ENCODE data around the gene ZNF346. TPM values are rescaled to one million over a fixed set of nuclear protein-coding genes. Genes with fewer than 3 reads are reported as not detected.

ZNF346 gene
- total and polyA plus RNA-seq, 12 donors, result 4.8 to 11.0 (median 7.9) TPM

DNA sequence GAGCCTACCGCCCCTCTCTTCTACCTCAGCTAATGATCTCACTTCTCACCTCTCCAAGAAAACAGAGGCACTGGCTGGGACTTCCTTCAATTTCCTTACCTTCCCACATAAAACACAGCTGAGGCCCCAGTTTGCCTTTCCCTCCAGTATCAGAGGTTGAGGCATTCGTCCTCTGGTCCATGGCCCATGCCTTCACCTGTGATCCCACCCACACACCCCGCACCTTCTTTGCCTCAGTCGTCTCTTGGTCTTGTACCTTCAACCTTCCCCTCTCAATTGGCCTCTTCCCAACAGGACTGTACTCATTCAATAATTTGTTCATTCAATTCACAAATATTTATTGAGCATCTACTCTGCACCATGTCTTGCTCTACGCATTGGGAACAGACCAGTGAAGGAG, 100.1 kb downstream of the ZNF346 start:
- Histone ChIP-seq H3K27me3 (no peaks in the 10 kb centered on the region), H3K36me3 (no peaks in the 10 kb centered on the region), H3K9me3 (no peaks in the 10 kb centered on the region), H3K27ac (no peak overlapping the region), H3K4me3 (no peak overlapping the region), H3K4me1 (no peaks in the 10 kb centered on the region)
- TF ChIP-seq, protein P1, sequence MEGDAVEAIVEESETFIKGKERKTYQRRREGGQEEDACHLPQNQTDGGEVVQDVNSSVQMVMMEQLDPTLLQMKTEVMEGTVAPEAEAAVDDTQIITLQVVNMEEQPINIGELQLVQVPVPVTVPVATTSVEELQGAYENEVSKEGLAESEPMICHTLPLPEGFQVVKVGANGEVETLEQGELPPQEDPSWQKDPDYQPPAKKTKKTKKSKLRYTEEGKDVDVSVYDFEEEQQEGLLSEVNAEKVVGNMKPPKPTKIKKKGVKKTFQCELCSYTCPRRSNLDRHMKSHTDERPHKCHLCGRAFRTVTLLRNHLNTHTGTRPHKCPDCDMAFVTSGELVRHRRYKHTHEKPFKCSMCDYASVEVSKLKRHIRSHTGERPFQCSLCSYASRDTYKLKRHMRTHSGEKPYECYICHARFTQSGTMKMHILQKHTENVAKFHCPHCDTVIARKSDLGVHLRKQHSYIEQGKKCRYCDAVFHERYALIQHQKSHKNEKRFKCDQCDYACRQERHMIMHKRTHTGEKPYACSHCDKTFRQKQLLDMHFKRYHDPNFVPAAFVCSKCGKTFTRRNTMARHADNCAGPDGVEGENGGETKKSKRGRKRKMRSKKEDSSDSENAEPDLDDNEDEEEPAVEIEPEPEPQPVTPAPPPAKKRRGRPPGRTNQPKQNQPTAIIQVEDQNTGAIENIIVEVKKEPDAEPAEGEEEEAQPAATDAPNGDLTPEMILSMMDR (IDR thresholded peaks at IDR 0.05), result no peak
- 97 to 98% methylated on average over 5 of the region's 5 CpGs for WGBS, 2 donors
- ATAC-seq, result no peak
- no peak for DNase-seq
- intact Hi-C loops (cut with DNase I), result loop anchor here in 1 of 10 donors (10.0 kb wide), 1 partner anchor 112 kb away; no protein-coding TSS in a partner anchor

DNA sequence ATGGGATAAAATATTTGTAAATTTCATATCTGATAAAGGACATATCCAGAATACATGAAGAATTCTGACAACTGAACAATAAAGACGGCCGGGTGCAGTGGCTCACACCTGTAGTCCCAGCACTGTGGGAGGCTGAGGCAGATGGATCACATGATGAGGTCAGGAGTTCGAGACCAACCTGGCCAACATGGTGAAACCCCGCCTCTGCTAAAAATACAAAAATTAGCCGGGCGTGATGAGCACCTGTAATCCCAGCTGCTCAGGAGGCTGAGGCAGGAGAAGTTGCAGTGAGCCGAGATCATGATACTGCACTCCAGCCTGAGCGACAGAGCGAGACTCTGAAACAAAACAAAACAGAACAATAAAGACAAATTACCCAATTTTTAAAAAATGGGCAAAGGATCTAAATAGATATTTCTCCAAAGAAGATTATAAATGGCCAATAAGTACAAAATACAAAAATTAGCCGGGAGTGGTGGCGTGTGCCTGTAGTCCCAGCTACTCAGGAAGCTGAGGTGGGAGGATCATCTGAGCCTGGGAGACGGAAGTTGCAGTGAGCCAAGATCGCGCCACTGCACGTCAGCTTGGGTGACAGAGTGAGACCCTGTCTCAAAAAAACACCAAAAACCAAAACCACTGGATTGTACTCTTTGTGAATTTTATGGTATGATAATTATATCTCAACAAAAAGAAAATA, 101.4 kb downstream of the ZNF346 start:
- intact Hi-C loops (cut with DNase I), result loop anchor here in 1 of 10 donors (10.0 kb wide), 1 partner anchor 111 kb away; no protein-coding TSS in a partner anchor

DNA sequence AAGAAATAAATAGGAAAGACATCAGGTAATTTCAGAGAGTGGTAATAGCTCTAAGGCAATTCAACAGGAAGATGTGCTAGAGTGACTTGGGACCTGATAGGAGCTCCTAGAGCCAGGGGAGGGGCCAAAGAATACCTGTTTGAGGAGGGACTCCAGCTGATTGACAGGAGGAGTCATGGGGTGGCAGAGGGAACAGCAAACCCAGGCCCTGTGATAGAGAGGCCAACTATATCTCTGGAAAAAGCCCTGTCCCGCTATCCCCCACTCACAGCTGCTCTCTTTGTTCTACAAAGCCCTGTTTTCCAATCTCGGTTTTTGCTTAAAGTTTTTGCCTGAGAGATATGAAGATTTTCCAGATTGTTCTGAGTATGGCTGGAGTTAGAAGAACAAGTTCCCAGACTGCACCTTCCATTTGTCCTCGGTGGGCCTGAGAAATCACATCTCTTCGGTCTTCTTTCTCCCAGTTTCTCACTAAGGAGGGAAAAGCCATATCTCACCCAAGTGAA, 102.0 kb downstream of the ZNF346 start:
- no peak for ATAC-seq
- intact Hi-C loops (cut with DNase I), result loop anchor here in 1 of 10 donors (10.0 kb wide), 1 partner anchor 110 kb away; no protein-coding TSS in a partner anchor
- WGBS, 2 donors, result 82 to 85% methylated on average over 4 of the region's 4 CpGs
- Histone ChIP-seq H3K36me3 (no peaks in the 10 kb centered on the region), H3K4me1 (peaks cover 0 to 16% (median 0%) of the 10 kb centered on the region in 9 donors), H3K4me3 (no peak overlapping the region), H3K27me3 (no peaks in the 10 kb centered on the region), H3K9me3 (no peaks in the 10 kb centered on the region), H3K27ac (no peak overlapping the region)
- DNase-seq, result no peak
- TF ChIP-seq, protein P1 (IDR thresholded peaks at IDR 0.05), result no peak

More for the DNA sequence above, 101.4 kb downstream of the ZNF346 start:
- ATAC-seq (no peak), DNase-seq (no peak)
- 77 to 79% methylated on average over 15 of the region's 15 CpGs for whole genome bisulfite sequencing, 2 donors
- Histone ChIP-seq H3K27me3 (no peaks in the 10 kb centered on the region), H3K9me3 (no peaks in the 10 kb centered on the region), H3K36me3 (no peaks in the 10 kb centered on the region), H3K4me3 (no peak overlapping the region), H3K27ac (no peak overlapping the region), H3K4me1 (peaks cover 0 to 10% (median 0%) of the 10 kb centered on the region in 9 donors)
- TF ChIP-seq, protein P1 (IDR thresholded peaks at IDR 0.05), result no peak

DNA sequence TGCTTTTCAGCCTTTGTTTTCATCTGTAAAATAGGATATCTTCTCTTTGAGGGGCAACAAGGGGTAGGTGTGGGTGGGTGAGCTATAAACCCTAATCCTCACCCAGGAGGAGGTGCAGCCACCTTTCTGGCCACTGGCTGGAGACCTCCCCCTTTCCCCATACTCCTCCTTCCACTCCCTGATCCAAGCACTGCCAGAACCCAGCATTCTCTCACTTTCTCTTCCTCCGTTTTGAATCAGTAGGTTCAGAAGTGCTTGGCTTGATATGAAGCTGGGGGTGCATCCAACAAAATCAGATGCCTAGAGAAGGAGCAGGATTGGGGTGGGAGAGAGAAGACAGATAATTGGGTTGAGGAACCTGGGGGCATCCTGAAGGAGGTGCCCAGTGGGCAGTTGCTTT, 104.3 kb downstream of the ZNF346 start:
- H3K4me1 ChIP-seq, result peaks cover 0 to 24% (median 0%) of the 10 kb centered on the region in 9 donors
- no peak overlapping the region for H3K27ac ChIP-seq
- ATAC-seq (no peak), DNase-seq (no peak)
- H3K9me3 ChIP-seq, result no peaks in the 10 kb centered on the region
- no peaks in the 10 kb centered on the region for H3K27me3 ChIP-seq
- TF ChIP-seq, protein P1 (IDR thresholded peaks at IDR 0.05), result no peak
- intact Hi-C loops (cut with DNase I), result loop anchor here in 1 of 10 donors (10.0 kb wide), 1 partner anchor 108 kb away; no protein-coding TSS in a partner anchor
- WGBS, 2 donors, result 70 to 76% methylated on average over 1 of the region's 1 CpG
- H3K4me3 ChIP-seq, result no peak overlapping the region
- no peaks in the 10 kb centered on the region for H3K36me3 ChIP-seq
